ENCODE results near the gene GFER.
"Not testable (repeated sequence)": the region's sequence is repeated elsewhere in the genome, so short reads cannot be mapped to it uniquely, and the experiment has no call there.

Gene GFER

GRCh38 chr16:1957434-1958142 is 26.4 kb upstream of the GFER start:
- DNase-seq (ENCODE audit: low spot score): not testable (repeated sequence)

- DNase-seq (ENCODE audit: low spot score): not testable (repeated sequence)
These were observed 25.9 kb upstream of the GFER start for GRCh38 chr16:1958143-1958491.

- DNase-seq (ENCODE audit: low spot score): no peak
These were observed 25.2 kb upstream of the GFER start for GRCh38 chr16:1958715-1959268.

GRCh38 chr16:1959269-1960039 is 24.5 kb upstream of the GFER start, which contains the start of gene NDUFB10:
NDUFB10 (plus strand) TSS chr16:1959538; CDS start chr16:1959625, 87 bp downstream.
- peak; percentile 93 for DNase-seq (ENCODE audit: low spot score)

GRCh38 chr16:1960665-1961630 is 23.0 kb upstream of the GFER start:
- DNase-seq (ENCODE audit: low spot score): no peak

GRCh38 chr16:1961651-1962067 is 22.3 kb upstream of the GFER start:
- DNase-seq (ENCODE audit: low spot score): no peak

GRCh38 chr16:1962161-1963153 is 21.5 kb upstream of the GFER start:
- DNase-seq (ENCODE audit: low spot score): not testable (repeated sequence)

GRCh38 chr16:1963806-1964505 is 20.0 kb upstream of the GFER start:
- DNase-seq (ENCODE audit: low spot score): no peak

GRCh38 chr16:1964506-1965395 is 19.2 kb upstream of the GFER start, which contains the start of gene RPS2:
RPS2 (minus strand) TSS chr16:1964826; CDS start chr16:1964625, 201 bp downstream.
- DNase-seq (ENCODE audit: low spot score): peak; percentile 98

- no peak for DNase-seq (ENCODE audit: low spot score)
These were observed 18.5 kb upstream of the GFER start for GRCh38 chr16:1965396-1966001.

GRCh38 chr16:1966460-1966859 is 17.5 kb upstream of the GFER start, which contains the start of gene RNF151:
RNF151 (plus strand) TSS chr16:1966856; CDS start chr16:1966882, 26 bp downstream.
- no peak for DNase-seq (ENCODE audit: low spot score)

- no peak for DNase-seq (ENCODE audit: low spot score)
These were observed 15.6 kb upstream of the GFER start for GRCh38 chr16:1968146-1968953.

GRCh38 chr16:1971796-1972489 is 12.1 kb upstream of the GFER start, which contains the start of gene TBL3:
TBL3 (plus strand) TSS chr16:1972053; CDS start chr16:1972165, 112 bp downstream.
- peak; percentile 98 for DNase-seq (ENCODE audit: low spot score)

- no peak for DNase-seq (ENCODE audit: low spot score)
These were observed 11.5 kb upstream of the GFER start for GRCh38 chr16:1972490-1972877.

- no peak for DNase-seq (ENCODE audit: low spot score)
These were observed 10.4 kb upstream of the GFER start for GRCh38 chr16:1973461-1974156.
